Measurements from ENCODE around the gene SLAMF6. TPM values are rescaled to one million over a fixed set of nuclear protein-coding genes. Genes with fewer than 3 reads are reported as not detected.

The SLAMF6 gene
- total and polyA plus RNA-seq, 11 donors = 0.09 to 3.8 (median 0.30) TPM

- 80 to 87% (median 85%) methylated on average over 3 of the region's 3 CpGs for WGBS, 4 donors
- Histone ChIP-seq H3K4me3 (no peak overlapping the region), H3K27ac (no peak overlapping the region), H3K36me3 (no peaks in the 10 kb centered on the region), H3K4me1 (peaks cover 0 to 26% (median 0%) of the 10 kb centered on the region in 12 donors), H3K27me3 (peaks cover 0 to 1% (median 0%) of the 10 kb centered on the region in 9 donors), H3K9me3 (no peaks in the 10 kb centered on the region)
- DNase-seq (no peak), ATAC-seq (no peak)
- intact Hi-C loops (cut with DNase I) = no loop called here
- TF ChIP-seq, protein P1, sequence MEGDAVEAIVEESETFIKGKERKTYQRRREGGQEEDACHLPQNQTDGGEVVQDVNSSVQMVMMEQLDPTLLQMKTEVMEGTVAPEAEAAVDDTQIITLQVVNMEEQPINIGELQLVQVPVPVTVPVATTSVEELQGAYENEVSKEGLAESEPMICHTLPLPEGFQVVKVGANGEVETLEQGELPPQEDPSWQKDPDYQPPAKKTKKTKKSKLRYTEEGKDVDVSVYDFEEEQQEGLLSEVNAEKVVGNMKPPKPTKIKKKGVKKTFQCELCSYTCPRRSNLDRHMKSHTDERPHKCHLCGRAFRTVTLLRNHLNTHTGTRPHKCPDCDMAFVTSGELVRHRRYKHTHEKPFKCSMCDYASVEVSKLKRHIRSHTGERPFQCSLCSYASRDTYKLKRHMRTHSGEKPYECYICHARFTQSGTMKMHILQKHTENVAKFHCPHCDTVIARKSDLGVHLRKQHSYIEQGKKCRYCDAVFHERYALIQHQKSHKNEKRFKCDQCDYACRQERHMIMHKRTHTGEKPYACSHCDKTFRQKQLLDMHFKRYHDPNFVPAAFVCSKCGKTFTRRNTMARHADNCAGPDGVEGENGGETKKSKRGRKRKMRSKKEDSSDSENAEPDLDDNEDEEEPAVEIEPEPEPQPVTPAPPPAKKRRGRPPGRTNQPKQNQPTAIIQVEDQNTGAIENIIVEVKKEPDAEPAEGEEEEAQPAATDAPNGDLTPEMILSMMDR (IDR thresholded peaks at IDR 0.05) = no peak
- no peak for TF ChIP-seq POLR2A (IDR thresholded peaks at IDR 0.05)
Observed at GRCh38 chr1:160472112-160472511, 50.9 kb downstream of the SLAMF6 start.

DNA sequence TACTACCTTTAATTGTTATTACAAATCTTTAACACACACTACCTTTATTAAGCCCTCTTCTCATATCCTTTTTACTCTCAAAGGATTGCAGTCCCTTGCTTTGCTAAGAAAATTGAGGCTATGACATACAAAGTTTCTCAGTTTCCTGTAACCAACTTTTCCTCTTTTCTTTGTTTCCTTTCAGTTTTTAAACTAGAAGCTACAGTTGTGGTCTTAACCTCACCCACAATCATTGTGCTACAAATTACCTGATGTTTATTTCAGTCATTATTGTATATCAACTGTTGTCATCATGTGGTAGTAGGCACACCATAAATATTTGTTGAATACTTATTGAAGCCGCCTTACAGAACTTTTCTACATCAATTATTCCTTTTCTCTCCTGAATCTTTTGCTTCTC lies 51.8 kb downstream of the SLAMF6 start:
- Histone ChIP-seq H3K9me3 (no peaks in the 10 kb centered on the region), H3K27me3 (peaks cover 0 to 4% (median 0%) of the 10 kb centered on the region in 9 donors), H3K4me1 (peaks cover 0 to 29% (median 0%) of the 10 kb centered on the region in 12 donors), H3K27ac (no peak overlapping the region), H3K4me3 (no peak overlapping the region), H3K36me3 (no peaks in the 10 kb centered on the region)
- 85 to 92% (median 92%) methylated on average over 1 of the region's 1 CpG for WGBS, 4 donors
- TF ChIP-seq, protein P1 (IDR thresholded peaks at IDR 0.05) = no peak
- TF ChIP-seq POLR2A (IDR thresholded peaks at IDR 0.05) = no peak
- DNase-seq (no peak), ATAC-seq (no peak)
- intact Hi-C loops (cut with DNase I) = no loop called here

GRCh38 chr1:160467576-160467975 lies 55.5 kb downstream of the SLAMF6 start:
- intact Hi-C loops (cut with DNase I) = no loop called here
- no peak for TF ChIP-seq POLR2A (IDR thresholded peaks at IDR 0.05)
- TF ChIP-seq, protein P1 (IDR thresholded peaks at IDR 0.05) = no peak
- no peaks in the 10 kb centered on the region for H3K36me3 ChIP-seq
- H3K9me3 ChIP-seq = no peaks in the 10 kb centered on the region
- ATAC-seq = no peak
- H3K4me1 ChIP-seq = peaks cover 0 to 17% (median 0%) of the 10 kb centered on the region in 12 donors
- peaks cover 0 to 4% (median 0%) of the 10 kb centered on the region in 9 donors for H3K27me3 ChIP-seq
- DNase-seq = no peak
- no peak overlapping the region for H3K4me3 ChIP-seq
- H3K27ac ChIP-seq = no peak overlapping the region

GRCh38 chr1:160466961-160467360 lies 56.1 kb downstream of the SLAMF6 start:
- H3K4me1 ChIP-seq = peaks cover 0 to 17% (median 0%) of the 10 kb centered on the region in 12 donors
- peaks cover 0 to 4% (median 0%) of the 10 kb centered on the region in 9 donors for H3K27me3 ChIP-seq
- no peak overlapping the region for H3K4me3 ChIP-seq
- TF ChIP-seq, protein P1 (IDR thresholded peaks at IDR 0.05) = no peak
- TF ChIP-seq POLR2A (IDR thresholded peaks at IDR 0.05) = no peak
- intact Hi-C loops (cut with DNase I) = no loop called here
- H3K9me3 ChIP-seq = no peaks in the 10 kb centered on the region
- 84 to 92% (median 88%) methylated on average over 2 of the region's 2 CpGs for WGBS, 4 donors
- ATAC-seq (no peak), DNase-seq (no peak)
- H3K27ac ChIP-seq = no peak overlapping the region
- no peaks in the 10 kb centered on the region for H3K36me3 ChIP-seq
